MG63 (cell line): Measurements from ENCODE around the gene CYP27B1. TPM values are rescaled to one million over a fixed set of nuclear protein-coding genes. Genes with fewer than 3 reads are reported as not detected.

ENCODE experiments used
- DNase-seq: peaks from one replicate; pipeline ENCODE4 v3.0.0-alpha.2; 2020
- H3K27me3 ChIP-seq: fragments of 250-450 bp; sonication (Bioruptor Pico); 2 replicates; pipeline ENCODE4 v1.5.1; 2020; ENCODE audit warnings: mild to moderate bottlenecking, moderate library complexity
- H3K36me3 ChIP-seq: fragments of 250-450 bp; sonication (Bioruptor Pico); 2 replicates; pipeline ENCODE4 v1.5.1; 2020; ENCODE audit warnings: mild to moderate bottlenecking, moderate library complexity
- H3K4me3 ChIP-seq: fragments of 250-450 bp; sonication (Bioruptor Pico); 2 replicates; pipeline ENCODE4 v1.5.1; 2020; ENCODE audit warnings: mild to moderate bottlenecking, moderate library complexity
- H3K9me3 ChIP-seq: fragments of 250-450 bp; sonication (Bioruptor Pico); 2 replicates; pipeline ENCODE4 v1.5.1; 2020; ENCODE audit warnings: mild to moderate bottlenecking, moderate library complexity
- total RNA-seq: library from RNA; depleted of rRNA; stranded (reverse); fragments of >200 nt; shearing (Covaris generic); gene quantifications from 2 replicates; pipeline ENCODE4 v1.2.3, GENCODE V29; 2014; ENCODE audit warnings: low replicate concordance

CYP27B1 gene
- total RNA-seq, 1 experiment from 2014 or later, result not detected

- Histone ChIP-seq H3K4me3 (peak overlapping the region; percentile 94), H3K27me3 (no peaks in the 10 kb centered on the region), H3K36me3 (peaks cover 41% of the 10 kb centered on the region), H3K9me3 (no peaks in the 10 kb centered on the region)
- no peak for DNase-seq
Observed at GRCh38 chr12:57746025-57746424, 20.9 kb downstream of the CYP27B1 start.

- Histone ChIP-seq H3K36me3 (peaks cover 36% of the 10 kb centered on the region), H3K27me3 (no peaks in the 10 kb centered on the region), H3K4me3 (peak overlapping the region; percentile 94), H3K9me3 (no peaks in the 10 kb centered on the region)
- DNase-seq, result no peak
Observed at GRCh38 chr12:57745485-57745881, 21.4 kb downstream of the CYP27B1 start.

GRCh38 chr12:57744777-57745484, 21.9 kb downstream of the CYP27B1 start, which contains the start of gene TSPAN31:
Gene TSPAN31, plus strand, starts transcription at chr12:57745039. Its CDS starts 116 bp downstream, at chr12:57745155.
- H3K9me3 ChIP-seq, result no peaks in the 10 kb centered on the region
- peak within 1 kb of the TSS; percentile 94 for H3K4me3 ChIP-seq
- H3K27me3 ChIP-seq, result no peaks in the 10 kb centered on the region; the same call in none of the 2 replicates
- peak; percentile 97 for DNase-seq
- H3K36me3 ChIP-seq, result peaks cover 31% of the 10 kb centered on the region

GRCh38 chr12:57744194-57744776, 22.6 kb downstream of the CYP27B1 start:
- H3K36me3 ChIP-seq, result peaks cover 26% of the 10 kb centered on the region
- peak overlapping the region; percentile 94 for H3K4me3 ChIP-seq
- peaks cover 6% of the 10 kb centered on the region for H3K27me3 ChIP-seq
- no peaks in the 10 kb centered on the region for H3K9me3 ChIP-seq
- peak; percentile 60 for DNase-seq

- no peak for DNase-seq
- H3K27me3 ChIP-seq, result peaks cover 10% of the 10 kb centered on the region
Observed at GRCh38 chr12:57743769-57744168, 23.1 kb downstream of the CYP27B1 start.

GRCh38 chr12:57741844-57742738, 24.8 kb downstream of the CYP27B1 start:
- Histone ChIP-seq H3K36me3 (peaks cover 5% of the 10 kb centered on the region; the same call in 1 of the 2 replicates), H3K9me3 (no peaks in the 10 kb centered on the region), H3K27me3 (peaks cover 22% of the 10 kb centered on the region), H3K4me3 (no peak overlapping the region)
- DNase-seq, result no peak

More at GRCh38 chr12:57743769-57744168, 23.1 kb downstream of the CYP27B1 start:
- peaks cover 21% of the 10 kb centered on the region for H3K36me3 ChIP-seq
- H3K4me3 ChIP-seq, result peak overlapping the region; percentile 94; the same call in 1 of the 2 replicates
- no peaks in the 10 kb centered on the region for H3K9me3 ChIP-seq

- Histone ChIP-seq H3K4me3 (no peak overlapping the region), H3K36me3 (peaks cover 5% of the 10 kb centered on the region; the same call in 1 of the 2 replicates), H3K9me3 (no peaks in the 10 kb centered on the region), H3K27me3 (peaks cover 29% of the 10 kb centered on the region)
- no peak for DNase-seq
Observed at GRCh38 chr12:57741413-57741789, 25.5 kb downstream of the CYP27B1 start.

GRCh38 chr12:57740656-57741412, 26.0 kb downstream of the CYP27B1 start:
- Histone ChIP-seq H3K4me3 (no peak overlapping the region), H3K27me3 (peaks cover 35% of the 10 kb centered on the region), H3K36me3 (peaks cover 5% of the 10 kb centered on the region; the same call in 1 of the 2 replicates), H3K9me3 (no peaks in the 10 kb centered on the region)
- DNase-seq, result no peak

GRCh38 chr12:57739914-57740538, 26.9 kb downstream of the CYP27B1 start:
- DNase-seq, result no peak
- H3K36me3 ChIP-seq, result 0 out of 2 replicates have a peak, but pooled peaks cover 1% of the 10 kb centered on the region
- no peaks in the 10 kb centered on the region for H3K9me3 ChIP-seq
- H3K4me3 ChIP-seq, result no peak overlapping the region
- peaks cover 43% of the 10 kb centered on the region for H3K27me3 ChIP-seq

GRCh38 chr12:57739387-57739786, 27.5 kb downstream of the CYP27B1 start:
- peaks cover 43% of the 10 kb centered on the region for H3K27me3 ChIP-seq
- DNase-seq, result no peak

GRCh38 chr12:57738661-57739237, 28.1 kb downstream of the CYP27B1 start, which contains the start of gene AGAP2:
Gene AGAP2, minus strand, starts transcription at chr12:57738742. Its CDS starts 496 bp downstream, at chr12:57738246.
- H3K36me3 ChIP-seq, result no peaks in the 10 kb centered on the region
- H3K4me3 ChIP-seq, result no peak within 1 kb of the TSS
- no peak for DNase-seq
- peaks cover 43% of the 10 kb centered on the region for H3K27me3 ChIP-seq
- H3K9me3 ChIP-seq, result no peaks in the 10 kb centered on the region

More at GRCh38 chr12:57739387-57739786, 27.5 kb downstream of the CYP27B1 start:
- Histone ChIP-seq H3K36me3 (no peaks in the 10 kb centered on the region), H3K9me3 (no peaks in the 10 kb centered on the region), H3K4me3 (no peak overlapping the region)

- Histone ChIP-seq H3K27me3 (peaks cover 43% of the 10 kb centered on the region), H3K9me3 (no peaks in the 10 kb centered on the region), H3K4me3 (no peak overlapping the region), H3K36me3 (no peaks in the 10 kb centered on the region)
- no peak for DNase-seq
Observed at GRCh38 chr12:57737467-57738460, 29.1 kb downstream of the CYP27B1 start.

GRCh38 chr12:57736741-57737466, 30.0 kb downstream of the CYP27B1 start:
- H3K36me3 ChIP-seq, result no peaks in the 10 kb centered on the region
- H3K27me3 ChIP-seq, result peaks cover 43% of the 10 kb centered on the region
- no peak for DNase-seq
- H3K4me3 ChIP-seq, result no peak overlapping the region
- no peaks in the 10 kb centered on the region for H3K9me3 ChIP-seq
